Activated CD4-positive, alpha-beta T cell treated with anti-CD3 and anti-CD28 coated beads, Interleukin-2, amount 50 U/mL, for 1 hour (primary cell): Measurements from ENCODE around the gene ANKRD36B.
A peak's percentile ranks its signal among the peaks of the same experiment; 100 is the strongest.
"Not testable (repeated sequence)": the region's sequence is repeated elsewhere in the genome, so short reads cannot be mapped to it uniquely, and the experiment has no call there.

Experiments
- DNase-seq: peaks from one replicate; pipeline ENCODE4 v3.0.0-alpha.2; 2020

The ANKRD36B gene

DNA sequence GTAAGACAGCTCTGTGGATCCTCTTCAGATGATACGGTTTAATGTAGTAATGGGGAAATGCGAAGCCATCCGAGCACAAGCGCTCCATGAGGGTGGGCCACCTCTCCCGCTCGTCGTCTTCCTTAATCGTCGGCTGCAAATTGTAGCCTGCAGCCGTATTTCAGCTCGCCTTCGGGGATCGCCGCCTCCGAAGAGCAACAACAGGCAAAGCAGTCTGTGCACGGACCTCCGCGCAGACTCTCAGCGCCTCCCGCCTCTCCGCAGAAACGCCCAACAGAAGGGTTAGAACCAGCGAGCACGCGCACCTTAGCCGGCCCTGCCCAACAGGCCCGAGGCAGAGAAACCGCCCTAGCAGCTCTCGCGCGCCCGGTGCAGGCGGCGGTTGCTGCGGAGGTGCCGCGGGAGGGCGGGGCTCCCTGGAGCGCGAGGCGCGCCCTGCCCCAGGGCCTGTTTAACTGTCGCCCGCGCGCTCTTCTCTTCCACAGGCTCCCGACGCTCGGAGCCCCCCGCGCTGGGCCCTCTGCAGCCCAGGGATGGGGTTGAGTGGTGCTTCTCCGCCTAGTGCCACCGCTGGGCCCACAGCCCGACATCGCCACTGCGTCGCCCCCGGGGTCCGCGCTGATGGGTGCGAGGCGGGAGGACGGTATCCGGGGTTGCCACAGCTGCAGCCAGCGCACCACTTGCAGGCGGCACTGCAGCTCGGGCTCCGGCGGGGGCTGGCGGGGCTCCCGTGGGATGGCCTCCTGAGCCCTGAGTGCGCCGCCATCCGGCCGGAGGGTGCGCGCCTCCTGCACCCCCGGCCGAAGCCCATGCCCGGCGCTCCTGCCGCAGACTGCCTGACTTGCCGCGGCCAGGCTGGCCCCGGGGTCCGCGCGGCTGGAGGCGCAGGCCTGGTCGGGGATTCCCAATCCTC, at the start of gene ANKRD36B:
TSS of gene ANKRD36B (minus strand) at position 280 of the 913 bp plus-strand sequence. CDS start at position 88, 192 bp downstream.
- peak; percentile 67 for DNase-seq

GRCh38 chr2:97626049-97626430, 36.4 kb upstream of the ANKRD36B start:
- DNase-seq = not testable (repeated sequence)

GRCh38 chr2:97625354-97626048, 35.8 kb upstream of the ANKRD36B start:
- not testable (repeated sequence) for DNase-seq

GRCh38 chr2:97622976-97623375, 33.3 kb upstream of the ANKRD36B start:
- not testable (repeated sequence) for DNase-seq

GRCh38 chr2:97620492-97620891, 30.8 kb upstream of the ANKRD36B start:
- DNase-seq = not testable (repeated sequence)

GRCh38 chr2:97618939-97619827, 29.5 kb upstream of the ANKRD36B start:
- not testable (repeated sequence) for DNase-seq

DNA sequence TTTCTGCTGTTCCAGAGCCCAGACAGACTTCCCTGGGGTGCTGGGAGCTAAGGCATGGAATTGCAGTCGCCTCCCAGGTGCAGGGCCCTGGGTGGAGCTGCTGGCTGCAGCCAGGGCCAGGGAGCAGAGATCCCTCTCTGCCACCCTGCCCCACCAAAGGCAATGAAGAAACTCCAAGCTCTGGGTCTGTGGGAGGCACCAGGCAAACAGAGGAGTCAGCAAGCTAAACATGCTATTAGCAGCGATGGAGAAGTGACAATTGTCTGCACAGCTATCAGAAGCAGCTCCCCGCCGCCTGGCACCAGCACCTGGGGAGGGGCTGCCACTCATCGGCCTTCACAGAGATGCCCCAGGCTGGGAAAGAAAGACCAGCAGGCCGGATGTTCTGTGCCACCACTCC, 28.2 kb upstream of the ANKRD36B start:
- no peak for DNase-seq

DNA sequence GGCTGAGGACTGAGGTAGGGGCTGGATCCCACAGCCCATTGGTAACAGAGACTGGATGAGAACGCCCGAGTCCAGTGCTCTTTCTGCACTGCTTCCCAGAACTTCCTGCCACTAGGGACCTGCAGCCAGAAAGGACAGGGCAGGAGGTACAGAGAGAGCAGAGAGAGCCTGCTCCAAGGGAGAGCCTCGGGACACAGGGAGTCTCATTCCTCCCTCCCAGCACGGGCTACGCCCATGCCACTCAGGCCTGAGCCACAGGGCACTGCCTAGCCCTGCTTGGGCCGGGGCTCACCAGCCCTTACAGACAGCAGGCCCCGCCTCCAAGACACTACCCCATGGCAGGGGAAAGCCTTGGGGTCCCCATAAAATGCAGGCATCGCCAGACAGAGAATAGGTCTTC, 26.1 kb upstream of the ANKRD36B start:
- DNase-seq = not testable (repeated sequence)

- DNase-seq = not testable (repeated sequence)
These were observed 22.2 kb upstream of the ANKRD36B start for GRCh38 chr2:97611895-97612294.

- DNase-seq = not testable (repeated sequence)
These were observed 19.1 kb upstream of the ANKRD36B start for GRCh38 chr2:97608745-97609144.

GRCh38 chr2:97605524-97606339, 16.1 kb upstream of the ANKRD36B start:
- DNase-seq = not testable (repeated sequence)

- DNase-seq = not testable (repeated sequence)
These were observed 15.4 kb upstream of the ANKRD36B start for GRCh38 chr2:97605109-97605508.

GRCh38 chr2:97601537-97601936, 11.9 kb upstream of the ANKRD36B start:
- DNase-seq = not testable (repeated sequence)

- DNase-seq = not testable (repeated sequence)
These were observed 6.5 kb upstream of the ANKRD36B start for GRCh38 chr2:97596180-97596579.

- not testable (repeated sequence) for DNase-seq
These were observed 3.8 kb upstream of the ANKRD36B start for GRCh38 chr2:97593520-97593919.

DNA sequence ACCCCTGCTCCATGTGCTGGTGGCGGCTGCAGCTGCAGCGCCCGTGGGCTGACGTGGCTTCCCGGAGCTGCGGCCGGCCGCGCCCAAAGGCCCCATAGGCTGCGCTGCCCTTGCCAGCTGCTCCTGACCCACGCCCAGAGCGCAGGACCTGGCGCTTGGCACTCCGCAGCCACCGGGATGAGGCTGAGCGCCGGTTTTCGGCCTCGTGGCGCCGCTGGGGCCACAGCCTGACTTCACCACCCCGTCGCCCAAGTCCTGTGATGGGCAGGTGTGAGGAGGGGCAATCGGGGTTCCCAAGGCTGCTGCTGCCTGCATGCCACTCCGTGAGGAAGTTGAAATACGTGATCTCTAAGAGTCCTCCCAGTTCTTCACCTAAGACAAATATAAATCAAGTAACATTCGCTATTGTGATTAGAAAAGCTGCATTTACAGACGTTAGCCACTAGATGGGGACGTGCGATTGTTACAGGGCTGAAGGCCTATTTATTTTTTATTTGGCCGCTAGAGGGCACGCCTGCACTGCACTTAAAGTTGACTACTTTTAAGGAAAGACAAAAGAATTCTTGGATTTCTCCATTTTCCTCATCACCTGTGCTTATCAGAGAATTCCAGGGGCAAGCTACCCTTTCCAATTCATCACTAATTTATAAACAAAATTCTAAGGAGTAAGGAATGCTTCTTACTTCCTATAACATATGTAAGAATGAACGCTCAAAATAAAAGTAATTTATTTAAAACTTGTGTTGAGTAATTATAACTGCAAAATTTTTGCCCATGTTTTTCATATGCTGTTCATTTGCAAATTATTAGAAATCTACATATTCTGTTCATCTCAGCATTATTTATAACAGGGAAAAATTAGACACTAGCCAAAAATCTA, 1.1 kb upstream of the ANKRD36B start:
- peak; percentile 67 for DNase-seq

DNA sequence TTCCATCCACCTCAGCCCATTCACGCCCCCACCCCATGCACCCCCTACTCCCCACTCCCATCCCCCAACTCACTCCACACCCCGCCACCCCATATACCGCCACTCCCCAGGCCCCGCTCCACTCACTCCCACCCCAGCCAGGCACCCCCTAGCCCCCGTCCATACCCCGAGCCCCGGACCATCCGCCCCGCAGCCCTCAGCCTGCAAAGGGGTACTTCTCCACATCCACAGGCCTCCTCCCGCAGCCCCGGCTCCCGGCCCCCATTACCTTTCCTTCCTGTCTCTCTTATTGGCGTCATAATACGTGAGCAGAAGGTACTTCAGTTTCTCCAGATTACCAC, 450 bp downstream of the ANKRD36B start:
- not testable (repeated sequence) for DNase-seq

GRCh38 chr2:97565674-97566073, 24.0 kb downstream of the ANKRD36B start:
- DNase-seq = not testable (repeated sequence)

- DNase-seq = not testable (repeated sequence)
These were observed 37.3 kb downstream of the ANKRD36B start for GRCh38 chr2:97552406-97552805.

- DNase-seq = not testable (repeated sequence)
These were observed 39.2 kb downstream of the ANKRD36B start for GRCh38 chr2:97550498-97550897.

DNA sequence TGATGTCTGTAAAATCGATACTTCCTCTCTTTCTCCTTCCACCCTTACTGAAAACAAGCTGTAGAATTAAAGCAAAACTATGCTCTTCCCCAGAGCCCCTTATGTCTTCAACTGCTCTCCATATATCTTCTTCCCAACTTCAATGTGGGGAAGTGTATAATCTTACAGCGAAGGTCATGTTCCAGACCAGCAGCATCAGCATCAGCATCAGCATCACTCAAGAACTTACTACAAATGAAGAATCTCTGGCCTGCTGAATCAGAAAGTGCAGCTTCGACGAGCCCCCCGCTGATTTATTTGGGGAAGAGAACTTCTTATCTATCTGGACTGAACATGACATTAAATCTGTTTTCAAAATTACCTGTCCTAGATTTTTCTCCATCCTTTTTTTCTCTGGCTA, 40.6 kb downstream of the ANKRD36B start:
- not testable (repeated sequence) for DNase-seq
